Prostate gland (tissue), 2 donors: ENCODE results near the gene IL3RA. TPM values are rescaled to one million over a fixed set of nuclear protein-coding genes. Genes with fewer than 3 reads are reported as not detected.

Experiments
- DNase-seq: peaks from one replicate; pipeline ENCODE4 v3.0.0-alpha.2; 2019; ENCODE audit warnings: low spot score
- H3K27ac ChIP-seq, 2 donors: fragments of 200-600 bp; sonication (generic); 2 replicates each; pipeline ENCODE4 v1.5.1; 2017 to 2019
- H3K27me3 ChIP-seq: fragments of 200-600 bp; sonication (generic); replicated peaks from 2 replicates; pipeline ENCODE4 v1.5.1; 2019; ENCODE audit not compliant: insufficient read depth
- H3K36me3 ChIP-seq, 2 donors: fragments of 200-600 bp; sonication (generic); 1 replicate in 1 of 2; 2 replicates in 1 of 2; pipeline versions ENCODE4 v1.5.1 to v1.8.1; 2017 to 2019
- H3K4me1 ChIP-seq: fragments of 200-600 bp; sonication (generic); replicated peaks from 2 replicates; pipeline ENCODE4 v1.5.1; 2019
- H3K4me3 ChIP-seq, 2 donors: fragments of 200-600 bp; sonication (generic); 2 replicates each; pipeline ENCODE4 v1.5.1; 2017 to 2019
- H3K9me3 ChIP-seq: fragments of 200-600 bp; sonication (generic); 2 replicates; pipeline ENCODE4 v1.5.1; 2017
- CTCF ChIP-seq, 4 experiments: fragments of 200-600 bp in 2 of 4; fragments of 450-650 bp in 2 of 4; sonication (generic) in 2 of 4; IDR thresholded peaks; 1 replicate in 3 of 4; 2 replicates in 1 of 4; pipeline ENCODE4 v1.5.1; 2016 to 2019; ENCODE audit warnings: antibody characterized with exemption in 4 of 4, mild to moderate bottlenecking in 2 of 4, moderate library complexity in 2 of 4
- POLR2A ChIP-seq: fragments of 450-650 bp; IDR thresholded peaks from one replicate; pipeline ENCODE4 v1.6.1; 2016; ENCODE audit warnings: antibody characterized with exemption, mild to moderate bottlenecking
- POLR2AphosphoS5 ChIP-seq: sonication (generic); formaldehyde crosslinking; IDR thresholded peaks from one replicate; pipeline ENCODE4 v1.6.1; 2017; ENCODE audit warnings: antibody characterized with exemption
- WGBS: methylation state at CpG from one replicate; pipeline ENCODE4 v1.1.5; 2018; 5-methylcytosine and 5-hydroxymethylcytosine counted together
- intact Hi-C: fragments of 100-400 bp; cut with DNase I; formaldehyde crosslinking; loops from one replicate; pipeline ENCODE4 v1.14.2; 2022
- total RNA-seq, 2 donors: library from RNA; depleted of rRNA; stranded (reverse); fragments of >200 nt; gene quantifications; one replicate each; pipeline ENCODE4 v1.1.0, GENCODE V29; 2016

The IL3RA gene
- total RNA-seq, 2 donors from 2014 or later = 3.3 to 7.2 TPM

- Histone ChIP-seq H3K36me3 (peaks cover 34 to 54% of the 10 kb centered on the region in 2 donors), H3K27ac (no peak overlapping the region), H3K9me3 (no peaks in the 10 kb centered on the region), H3K27me3 (no peaks in the 10 kb centered on the region), H3K4me1 (peaks cover 7% of the 10 kb centered on the region), H3K4me3 (no peak overlapping the region)
- intact Hi-C loops = loop anchor here (10.0 kb wide), 1 partner anchor 205 kb away; the partner anchor contains the start of gene AKAP17A
- TF ChIP-seq POLR2AphosphoS5 = no peak
- TF ChIP-seq POLR2A = no peak
- no peak for TF ChIP-seq CTCF (IDR thresholded peaks at IDR 0.05)
- 90% methylated on average over 10 of the region's 10 CpGs for WGBS
- DNase-seq = no peak
Measured at GRCh38 chrX:1389993-1390285, 53.4 kb downstream of the IL3RA start.

- Histone ChIP-seq H3K27me3 (no peaks in the 10 kb centered on the region), H3K4me1 (peaks cover 7% of the 10 kb centered on the region), H3K27ac (peak overlapping the region; percentile 94 to 96), H3K9me3 (no peaks in the 10 kb centered on the region), H3K36me3 (peaks cover 29 to 46% of the 10 kb centered on the region in 2 donors), H3K4me3 (peak overlapping the region; percentile 98 to 100)
- intact Hi-C loops = loop anchor here (10.0 kb wide), 1 partner anchor 204 kb away; the partner anchor contains the start of gene AKAP17A
- WGBS = 52% methylated on average over 30 of the region's 30 CpGs
- DNase-seq = no peak
- TF ChIP-seq POLR2A (no peak), CTCF (IDR thresholded peaks at IDR 0.05) (no peak), POLR2AphosphoS5 (no peak)
Measured at GRCh38 chrX:1390621-1391369, 54.2 kb downstream of the IL3RA start.

GRCh38 chrX:1391370-1391706, 54.8 kb downstream of the IL3RA start:
- peak overlapping the region; percentile 94 to 96 for H3K27ac ChIP-seq
- TF ChIP-seq POLR2AphosphoS5 (no peak), POLR2A (no peak), CTCF (IDR thresholded peaks at IDR 0.05) (no peak)
- under 1% methylated on average over 19 of the region's 19 CpGs for WGBS
- H3K4me3 ChIP-seq = peak overlapping the region; percentile 98 to 100
- H3K4me1 ChIP-seq = peaks cover 7% of the 10 kb centered on the region
- H3K36me3 ChIP-seq = peaks cover 25 to 41% of the 10 kb centered on the region in 2 donors
- DNase-seq = no peak
- no peaks in the 10 kb centered on the region for H3K27me3 ChIP-seq
- intact Hi-C loops = loop anchor here (10.0 kb wide), 1 partner anchor 203 kb away; the partner anchor contains the start of gene AKAP17A
- H3K9me3 ChIP-seq = no peaks in the 10 kb centered on the region

GRCh38 chrX:1391707-1392375, 55.3 kb downstream of the IL3RA start, which contains the start of gene SLC25A6:
Gene SLC25A6, minus strand, starts transcription at chrX:1392113. Its CDS starts 104 bp downstream, at chrX:1392009.
- Histone ChIP-seq H3K4me1 (peaks cover 7% of the 10 kb centered on the region), H3K4me3 (peak within 1 kb of the TSS; percentile 98 to 100), H3K9me3 (no peaks in the 10 kb centered on the region), H3K36me3 (peaks cover 20 to 35% of the 10 kb centered on the region in 2 donors), H3K27ac (peak within 1 kb of the TSS; percentile 94 to 96), H3K27me3 (no peaks in the 10 kb centered on the region)
- peak; percentile 99 for DNase-seq
- intact Hi-C loops = loop anchor here (2.0 to 10.0 kb wide), 2 partner anchors 61 to 203 kb away; partner anchors contain the start of genes AKAP17A and ASMTL
- TF ChIP-seq CTCF (IDR thresholded peaks at IDR 0.05) (peak in 1 of 4 experiments; percentile 20), POLR2AphosphoS5 (peak; percentile 86), POLR2A (peak; percentile 55)
- WGBS = under 1% methylated on average over 48 of the region's 90 CpGs
